KOPT-K1 (cell line): ENCODE measurements around the gene CLNK.

ENCODE experiments used
- H3K27ac ChIP-seq: fragments of 200-600 bp; sonication (generic); 2 replicates; pipeline ENCODE4 v1.5.1; 2016; ENCODE audit warnings: antibody characterized with exemption, mild to moderate bottlenecking, low read depth, low read length; ENCODE audit not compliant: poor library complexity, severe bottlenecking
- H3K36me3 ChIP-seq: fragments of 200-600 bp; sonication (generic); 2 replicates; pipeline ENCODE4 v1.5.1; 2017; ENCODE audit warnings: antibody characterized with exemption, mild to moderate bottlenecking, low read length, moderate library complexity; ENCODE audit not compliant: insufficient read depth
- H3K9me3 ChIP-seq: fragments of 200-600 bp; sonication (generic); 2 replicates; pipeline ENCODE4 v1.5.1; 2017; ENCODE audit warnings: antibody characterized with exemption, low read length, mild to moderate bottlenecking; ENCODE audit not compliant: insufficient read depth, poor library complexity, severe bottlenecking

The CLNK gene

DNA sequence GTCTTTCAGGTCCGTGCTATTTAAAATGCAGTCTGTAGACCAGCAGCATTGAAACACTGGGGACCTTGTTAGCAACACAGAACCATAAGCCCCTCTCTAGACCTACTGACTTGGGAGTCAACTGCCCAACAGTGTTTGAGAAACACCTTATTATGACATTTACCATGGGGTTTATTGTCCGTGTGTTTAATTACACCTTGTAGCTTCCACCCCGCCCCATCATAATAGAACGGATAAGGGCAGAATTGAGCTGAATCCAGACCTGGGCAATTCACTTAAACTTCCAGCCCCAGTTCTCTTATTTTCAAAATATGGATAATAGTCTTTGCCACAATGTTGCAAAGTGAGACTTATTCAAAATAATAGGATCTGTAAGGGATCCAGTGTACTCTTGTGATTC lies 30.6 kb upstream of the CLNK start:
- Histone ChIP-seq H3K9me3 (peaks cover 10% of the 10 kb centered on the region), H3K27ac (no peak overlapping the region), H3K36me3 (no peaks in the 10 kb centered on the region)

DNA sequence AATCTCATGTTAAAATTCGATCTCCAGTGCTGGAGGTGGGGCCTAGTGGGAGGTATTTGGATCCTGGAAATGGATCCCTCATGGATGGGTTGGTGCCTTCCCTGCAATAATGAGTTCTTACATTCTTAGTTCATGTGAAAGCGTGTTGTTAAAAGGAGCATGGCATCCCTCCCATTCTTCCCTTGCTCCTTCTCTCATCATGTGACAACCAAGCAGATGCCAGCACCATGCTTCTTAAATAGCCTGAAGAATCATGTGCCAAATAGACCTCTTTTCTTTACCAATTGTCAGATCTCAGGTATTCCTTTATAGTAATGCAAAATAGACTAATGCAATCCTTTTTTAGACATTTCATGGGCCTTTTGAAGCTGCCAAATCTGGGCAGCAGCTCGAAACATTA lies 29.0 kb upstream of the CLNK start:
- no peaks in the 10 kb centered on the region for H3K36me3 ChIP-seq
- H3K27ac ChIP-seq = no peak overlapping the region
- H3K9me3 ChIP-seq = peaks cover 10% of the 10 kb centered on the region

DNA sequence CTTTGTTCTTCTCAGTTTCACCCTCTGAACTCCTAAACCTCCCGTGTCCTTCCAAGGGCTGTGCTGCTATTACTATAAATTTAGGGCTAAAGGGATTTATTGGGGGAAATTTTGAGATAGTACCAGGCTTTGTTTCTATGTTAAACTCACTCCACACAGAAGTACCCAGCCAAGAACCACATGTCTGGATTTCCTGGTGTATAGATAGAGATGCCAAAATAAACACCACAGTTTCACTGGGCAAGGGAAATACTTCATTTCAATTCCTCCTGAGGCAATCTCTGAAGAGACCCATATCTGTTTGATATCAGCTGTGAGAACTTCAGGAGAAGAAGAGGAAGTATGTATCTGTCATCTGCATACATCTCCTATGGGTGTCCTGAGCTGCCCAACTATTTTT lies 21.7 kb upstream of the CLNK start:
- no peaks in the 10 kb centered on the region for H3K9me3 ChIP-seq

DNA sequence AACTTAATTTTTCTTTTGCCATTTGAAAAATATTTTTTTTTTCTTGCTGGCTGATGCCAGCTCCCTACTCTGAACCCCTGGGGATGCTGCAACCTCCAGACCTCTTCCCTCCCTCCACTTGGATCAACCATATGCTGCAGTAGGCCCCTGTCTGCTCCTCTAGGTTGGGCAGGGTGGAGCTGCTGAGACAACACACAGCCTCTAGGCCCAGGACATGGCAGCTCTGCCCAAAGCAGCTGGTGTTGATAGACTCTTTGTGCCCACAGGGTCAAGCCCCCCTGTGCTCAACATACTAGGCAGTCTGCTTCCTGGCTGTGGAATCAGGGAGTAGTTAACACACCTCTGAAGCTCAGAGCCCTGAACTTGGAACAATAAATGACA lies 19.9 kb upstream of the CLNK start:
- no peak overlapping the region for H3K27ac ChIP-seq

More for the DNA sequence above, 21.7 kb upstream of the CLNK start:
- Histone ChIP-seq H3K27ac (no peak overlapping the region), H3K36me3 (no peaks in the 10 kb centered on the region)

DNA sequence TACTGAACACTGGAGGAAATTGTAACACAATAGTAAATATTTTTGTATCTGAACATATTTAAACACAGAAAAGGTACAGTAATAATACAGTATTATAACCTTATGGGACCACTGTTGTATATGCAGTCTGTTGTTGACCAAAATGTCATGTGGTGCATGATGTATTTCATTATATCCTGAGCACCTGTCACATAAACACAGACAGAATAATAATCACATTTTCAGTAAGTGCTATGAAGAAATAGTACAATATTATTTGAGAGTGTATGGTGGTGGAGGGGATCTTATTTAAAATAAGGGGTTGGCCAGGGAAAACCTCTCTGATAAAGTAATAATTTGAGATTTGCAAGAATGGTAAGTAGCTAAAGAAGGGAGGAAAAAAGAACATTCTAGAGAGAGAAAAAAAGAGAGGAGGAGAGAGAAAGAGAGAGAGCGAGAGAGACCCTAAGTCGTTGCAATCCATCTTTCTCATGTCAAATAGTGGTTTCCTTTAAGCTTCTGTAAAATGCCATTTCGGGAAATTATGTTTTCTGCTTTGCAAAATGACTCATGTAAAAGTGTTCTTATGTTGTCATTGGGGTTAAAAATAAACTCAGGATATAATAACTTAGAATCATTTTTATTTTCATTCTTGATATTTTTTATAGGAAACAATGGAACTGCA lies 19.3 kb upstream of the CLNK start:
- H3K36me3 ChIP-seq = no peaks in the 10 kb centered on the region
- no peak overlapping the region for H3K27ac ChIP-seq
- H3K9me3 ChIP-seq = no peaks in the 10 kb centered on the region

More for the DNA sequence above, 19.9 kb upstream of the CLNK start:
- H3K36me3 ChIP-seq = no peaks in the 10 kb centered on the region
- H3K9me3 ChIP-seq = no peaks in the 10 kb centered on the region

DNA sequence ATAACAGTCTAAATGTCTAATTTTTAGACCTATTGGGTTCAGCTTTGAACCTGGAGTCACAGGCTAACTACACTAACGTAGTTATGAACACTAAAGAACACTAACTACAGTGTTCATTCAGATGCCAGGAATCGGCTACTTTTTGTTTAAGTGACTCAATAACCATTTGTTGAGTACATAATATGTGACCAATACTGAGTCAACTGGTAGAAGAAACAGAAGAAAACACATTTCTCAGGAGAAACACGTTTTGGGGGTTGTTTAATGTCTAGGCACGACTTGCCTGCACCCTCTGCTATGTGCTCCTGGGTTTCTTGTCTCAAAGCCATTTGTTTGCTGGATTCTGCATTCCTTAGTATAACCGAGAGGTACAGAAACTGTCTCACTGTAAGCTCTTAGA lies 18.6 kb upstream of the CLNK start:
- Histone ChIP-seq H3K27ac (no peak overlapping the region), H3K9me3 (no peaks in the 10 kb centered on the region), H3K36me3 (no peaks in the 10 kb centered on the region)

DNA sequence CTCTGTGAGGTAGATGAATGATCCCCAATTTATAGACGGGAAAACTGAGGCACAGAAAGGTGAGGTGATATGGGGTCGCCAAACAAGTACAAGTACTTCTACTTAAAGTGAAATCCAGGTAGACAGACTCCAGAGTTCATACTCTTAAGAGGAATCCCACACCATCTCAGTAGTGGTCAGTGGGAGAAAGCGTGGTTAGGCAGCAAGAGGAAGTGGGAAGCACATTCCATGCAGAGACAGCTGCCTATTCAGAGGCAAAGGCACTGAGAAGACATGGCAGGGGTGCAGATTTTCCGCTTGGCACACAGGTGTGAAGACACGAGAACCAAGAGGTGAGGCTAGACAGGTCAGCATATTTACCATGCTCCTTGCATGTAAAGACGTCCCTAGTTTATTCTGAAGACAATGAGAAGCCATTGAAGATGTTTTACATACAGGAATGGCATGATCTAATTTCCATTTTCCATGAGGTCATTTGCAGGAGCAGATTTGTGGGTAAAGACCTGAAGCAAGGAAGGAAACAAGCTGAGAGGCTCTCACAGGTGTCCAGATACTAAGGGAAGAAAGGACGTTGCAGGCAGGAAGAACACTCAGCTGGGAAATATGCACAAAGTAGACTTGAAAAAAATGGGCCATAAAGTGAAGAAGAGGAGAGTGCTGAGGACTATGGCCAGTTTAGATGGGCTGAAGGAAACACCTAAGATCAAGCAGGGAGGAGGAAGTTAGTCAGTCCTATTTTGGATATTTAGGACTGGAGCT lies 17.3 kb upstream of the CLNK start:
- H3K27ac ChIP-seq = no peak overlapping the region
- H3K36me3 ChIP-seq = no peaks in the 10 kb centered on the region
- no peaks in the 10 kb centered on the region for H3K9me3 ChIP-seq

DNA sequence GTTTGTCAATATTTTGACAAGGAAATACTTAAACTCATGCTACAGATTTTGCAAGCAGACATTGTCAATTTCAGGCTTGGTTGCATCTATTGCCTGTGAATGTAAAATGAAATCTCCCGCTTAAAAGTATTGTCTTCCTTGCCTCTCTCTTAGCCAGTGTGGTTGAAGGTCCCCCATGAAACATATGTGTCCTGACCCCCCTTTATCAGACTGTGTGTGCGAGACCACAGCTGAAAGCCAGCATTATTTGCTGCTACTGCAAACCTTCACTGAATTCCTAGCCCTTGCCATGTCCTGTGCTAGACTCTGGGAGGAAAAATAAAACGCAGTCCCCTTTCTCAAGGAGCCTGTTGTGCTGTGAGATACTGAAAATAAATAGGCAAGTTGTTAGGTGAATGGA lies 16.6 kb upstream of the CLNK start:
- no peaks in the 10 kb centered on the region for H3K36me3 ChIP-seq
- no peak overlapping the region for H3K27ac ChIP-seq
- no peaks in the 10 kb centered on the region for H3K9me3 ChIP-seq

DNA sequence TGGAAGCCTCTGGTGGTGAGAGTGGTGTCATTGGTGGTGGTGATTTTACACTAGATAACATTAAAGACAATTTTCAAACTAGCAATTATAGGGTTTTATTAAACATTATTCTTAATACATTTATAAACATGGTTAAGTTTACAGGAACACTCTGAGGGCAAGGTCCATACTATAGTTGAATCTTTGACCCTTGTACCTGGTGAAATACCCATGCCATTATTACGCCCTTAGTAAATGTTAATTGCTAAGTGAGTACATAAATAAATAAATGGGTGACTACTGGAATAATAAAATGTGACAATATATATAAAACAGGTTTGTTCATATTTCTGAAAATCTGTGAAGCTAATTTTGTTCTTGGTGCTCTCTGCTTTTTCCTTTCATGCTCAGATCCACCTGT lies 13.6 kb upstream of the CLNK start:
- Histone ChIP-seq H3K36me3 (no peaks in the 10 kb centered on the region), H3K27ac (no peak overlapping the region), H3K9me3 (no peaks in the 10 kb centered on the region)

DNA sequence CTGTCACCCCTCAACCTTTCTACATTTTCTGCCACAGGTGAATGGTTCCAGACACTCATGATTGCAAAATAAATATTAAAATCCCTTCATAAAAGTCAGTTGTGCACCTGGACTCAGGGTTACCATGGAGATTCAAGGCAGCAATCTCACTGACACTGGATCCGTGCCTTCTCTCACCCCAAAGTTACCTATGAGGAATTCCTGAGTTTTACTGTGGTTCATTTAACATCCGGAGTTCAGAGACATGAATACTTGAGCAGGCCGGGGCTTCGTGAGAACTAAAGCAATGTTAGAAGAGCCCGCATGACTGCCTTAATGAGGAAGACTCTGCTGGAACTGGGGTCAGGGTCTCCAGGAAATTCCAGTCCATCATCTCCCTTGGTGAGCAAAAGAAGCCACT lies 12.5 kb upstream of the CLNK start:
- Histone ChIP-seq H3K9me3 (no peaks in the 10 kb centered on the region), H3K27ac (no peak overlapping the region), H3K36me3 (no peaks in the 10 kb centered on the region)

DNA sequence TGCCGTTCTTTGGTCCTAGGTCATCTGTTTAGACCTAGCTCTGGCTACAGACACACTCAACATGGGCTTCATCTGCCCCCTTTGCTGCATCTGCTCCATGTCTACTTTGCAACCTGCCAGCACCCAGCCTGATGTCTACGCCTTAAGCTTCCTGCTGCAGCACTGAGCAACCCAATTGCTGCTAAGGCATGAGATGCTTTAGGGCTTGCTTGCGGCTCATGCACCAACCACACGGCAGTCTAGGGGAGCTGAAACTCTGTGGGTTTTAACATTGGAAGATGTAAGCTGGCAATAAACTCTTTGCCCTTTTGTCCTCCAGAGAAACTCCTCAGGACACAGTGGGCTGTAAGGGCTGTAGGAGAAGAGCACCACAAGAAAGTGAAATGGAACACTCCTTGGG lies 11.7 kb upstream of the CLNK start:
- H3K36me3 ChIP-seq = no peaks in the 10 kb centered on the region
- no peaks in the 10 kb centered on the region for H3K9me3 ChIP-seq
- no peak overlapping the region for H3K27ac ChIP-seq

DNA sequence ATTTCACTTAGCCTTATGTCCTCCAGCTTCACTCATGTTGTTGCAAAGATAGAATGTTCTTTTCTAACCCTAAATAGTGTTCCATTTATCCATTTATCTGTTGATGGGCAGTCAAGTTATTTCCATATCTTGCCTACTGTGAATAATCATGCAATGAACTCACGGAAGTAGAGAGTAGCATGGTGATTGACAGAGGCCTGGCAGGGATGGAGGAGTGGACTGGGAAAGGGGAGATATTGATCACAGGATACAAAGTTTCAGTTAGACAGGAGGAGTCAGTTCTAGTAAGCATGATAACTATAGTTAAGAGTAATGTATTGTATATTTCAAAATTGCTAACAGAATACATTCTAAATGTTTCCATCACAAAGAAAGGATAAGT lies 10.3 kb upstream of the CLNK start:
- Histone ChIP-seq H3K36me3 (no peaks in the 10 kb centered on the region), H3K27ac (no peak overlapping the region), H3K9me3 (no peaks in the 10 kb centered on the region)

DNA sequence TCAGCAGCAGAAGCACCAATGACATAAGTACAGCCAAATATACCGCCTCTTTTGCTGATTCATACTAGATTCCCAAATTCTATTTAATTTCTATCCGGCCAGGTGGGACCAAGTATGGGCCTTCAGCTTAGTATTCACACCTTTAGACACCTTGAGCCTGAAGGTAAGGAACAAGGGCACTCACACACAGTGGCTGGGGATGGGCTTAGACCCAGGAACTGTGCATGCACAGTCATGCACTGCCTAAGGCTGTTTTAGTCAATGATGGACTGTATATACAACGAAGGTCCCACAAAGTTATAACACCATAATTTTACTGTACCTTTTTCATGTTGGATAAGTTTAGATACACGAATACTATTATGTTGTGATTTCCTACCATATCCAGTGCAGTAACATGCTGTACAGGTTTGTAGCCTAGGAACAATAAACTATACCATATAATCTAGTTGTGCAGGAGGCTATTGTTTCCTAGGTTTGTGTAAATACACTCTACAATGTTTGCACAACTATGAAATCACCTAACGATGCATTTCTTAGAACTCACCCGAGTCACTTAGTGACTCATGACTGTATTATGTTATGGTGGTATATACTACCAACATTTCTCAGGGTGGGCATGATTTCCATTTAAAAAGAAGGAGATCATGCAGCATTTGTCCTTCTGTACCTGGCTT lies 9.7 kb upstream of the CLNK start:
- H3K9me3 ChIP-seq = no peaks in the 10 kb centered on the region

DNA sequence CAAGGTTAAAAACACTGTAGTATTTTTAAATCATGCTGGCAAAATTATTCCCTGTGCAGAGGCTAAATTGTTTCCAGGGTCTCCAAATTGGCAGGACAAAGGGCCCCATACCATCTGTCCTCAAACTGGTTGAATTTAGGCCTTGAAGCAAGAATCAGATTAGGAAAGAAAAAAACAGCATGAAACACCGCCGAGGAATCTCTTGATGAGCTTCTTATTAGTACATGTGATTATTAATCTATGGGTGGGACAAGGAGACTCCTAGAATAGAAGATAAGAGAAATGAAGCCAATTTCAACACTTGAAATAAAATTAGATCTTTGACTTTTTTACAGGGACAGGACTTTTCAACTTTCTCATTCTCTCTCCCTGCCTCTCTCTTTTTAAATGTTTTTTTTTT lies 7.1 kb upstream of the CLNK start:
- Histone ChIP-seq H3K27ac (no peak overlapping the region), H3K9me3 (no peaks in the 10 kb centered on the region), H3K36me3 (no peaks in the 10 kb centered on the region)

More for the DNA sequence above, 9.7 kb upstream of the CLNK start:
- H3K36me3 ChIP-seq = no peaks in the 10 kb centered on the region
- H3K27ac ChIP-seq = no peak overlapping the region

DNA sequence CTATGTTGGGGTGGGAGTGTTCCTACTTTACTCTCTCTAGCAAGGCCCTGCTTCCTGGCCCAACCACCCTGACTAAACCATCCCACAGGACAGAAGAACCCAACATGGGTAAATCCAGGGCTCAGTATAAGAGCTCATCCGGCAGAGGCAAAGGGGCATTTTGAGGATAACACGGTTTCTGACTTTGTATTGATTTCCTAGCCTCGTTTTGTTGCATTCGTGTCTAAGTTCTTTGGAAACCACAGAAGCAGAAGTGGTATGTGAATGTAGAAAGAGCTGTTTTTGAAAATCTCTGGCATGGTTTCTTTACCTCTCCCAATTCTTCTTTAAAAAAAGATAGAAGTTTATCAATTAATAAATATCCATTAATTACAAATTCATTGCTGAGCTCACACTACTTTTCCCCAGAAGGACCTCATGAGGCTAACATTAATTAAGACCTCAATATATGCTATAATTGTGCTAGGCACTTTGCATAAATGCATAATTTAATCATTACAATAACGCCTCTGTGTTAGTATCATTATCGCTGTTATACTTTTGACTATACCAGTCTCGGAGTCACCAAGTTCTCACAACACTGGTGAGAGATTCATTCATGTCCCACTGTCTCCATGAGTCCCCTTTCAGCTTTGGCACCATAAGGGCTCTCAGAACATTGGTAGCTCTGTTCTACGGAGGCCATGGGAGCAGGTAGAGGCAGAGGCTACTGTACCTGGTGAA lies 5.8 kb upstream of the CLNK start:
- Histone ChIP-seq H3K36me3 (no peaks in the 10 kb centered on the region), H3K9me3 (no peaks in the 10 kb centered on the region), H3K27ac (no peak overlapping the region)
